ENCODE data around the gene CPPED1. TPM values are rescaled to one million over a fixed set of nuclear protein-coding genes. Genes with fewer than 3 reads are reported as not detected.

The CPPED1 gene
- total RNA-seq, 1 donor from 2014 or later = 7.7 TPM

DNA sequence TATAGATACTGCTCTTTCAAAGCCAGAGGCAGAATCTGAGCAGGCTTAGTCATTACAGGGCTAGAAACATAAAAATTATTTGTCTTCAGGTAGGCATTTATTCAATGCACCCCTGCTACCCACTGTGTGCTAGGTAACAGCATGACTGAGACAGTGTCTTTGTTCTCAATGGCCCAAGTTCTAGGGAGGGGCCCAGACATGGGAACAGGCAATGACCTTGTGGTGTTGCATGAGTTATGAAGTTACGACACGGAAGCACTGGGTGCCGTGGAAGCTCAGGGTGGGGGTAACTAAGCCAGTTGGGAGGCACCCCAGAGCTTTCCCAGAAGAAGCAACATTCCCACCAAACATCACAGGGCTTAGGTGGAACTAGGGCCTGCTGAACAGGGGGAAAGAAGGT, 87.0 kb downstream of the CPPED1 start:
- Mint-ChIP-seq H3K4me1 (no peaks in the 10 kb centered on the region), H3K9me3 (peaks cover 16% of the 10 kb centered on the region), H3K27me3 (ENCODE audit: low read depth) (no peaks in the 10 kb centered on the region), H3K4me3 (no peak overlapping the region), H3K27ac (no peak overlapping the region), H3K36me3 (peaks cover 5% of the 10 kb centered on the region)
- DNase-seq (ENCODE audit: low spot score in 2 of 2, unreplicated experiment in 2 of 2) = no peak
- TF ChIP-seq, protein P1, sequence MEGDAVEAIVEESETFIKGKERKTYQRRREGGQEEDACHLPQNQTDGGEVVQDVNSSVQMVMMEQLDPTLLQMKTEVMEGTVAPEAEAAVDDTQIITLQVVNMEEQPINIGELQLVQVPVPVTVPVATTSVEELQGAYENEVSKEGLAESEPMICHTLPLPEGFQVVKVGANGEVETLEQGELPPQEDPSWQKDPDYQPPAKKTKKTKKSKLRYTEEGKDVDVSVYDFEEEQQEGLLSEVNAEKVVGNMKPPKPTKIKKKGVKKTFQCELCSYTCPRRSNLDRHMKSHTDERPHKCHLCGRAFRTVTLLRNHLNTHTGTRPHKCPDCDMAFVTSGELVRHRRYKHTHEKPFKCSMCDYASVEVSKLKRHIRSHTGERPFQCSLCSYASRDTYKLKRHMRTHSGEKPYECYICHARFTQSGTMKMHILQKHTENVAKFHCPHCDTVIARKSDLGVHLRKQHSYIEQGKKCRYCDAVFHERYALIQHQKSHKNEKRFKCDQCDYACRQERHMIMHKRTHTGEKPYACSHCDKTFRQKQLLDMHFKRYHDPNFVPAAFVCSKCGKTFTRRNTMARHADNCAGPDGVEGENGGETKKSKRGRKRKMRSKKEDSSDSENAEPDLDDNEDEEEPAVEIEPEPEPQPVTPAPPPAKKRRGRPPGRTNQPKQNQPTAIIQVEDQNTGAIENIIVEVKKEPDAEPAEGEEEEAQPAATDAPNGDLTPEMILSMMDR (IDR thresholded peaks at IDR 0.05; ENCODE audit: unreplicated experiment) = no peak

DNA sequence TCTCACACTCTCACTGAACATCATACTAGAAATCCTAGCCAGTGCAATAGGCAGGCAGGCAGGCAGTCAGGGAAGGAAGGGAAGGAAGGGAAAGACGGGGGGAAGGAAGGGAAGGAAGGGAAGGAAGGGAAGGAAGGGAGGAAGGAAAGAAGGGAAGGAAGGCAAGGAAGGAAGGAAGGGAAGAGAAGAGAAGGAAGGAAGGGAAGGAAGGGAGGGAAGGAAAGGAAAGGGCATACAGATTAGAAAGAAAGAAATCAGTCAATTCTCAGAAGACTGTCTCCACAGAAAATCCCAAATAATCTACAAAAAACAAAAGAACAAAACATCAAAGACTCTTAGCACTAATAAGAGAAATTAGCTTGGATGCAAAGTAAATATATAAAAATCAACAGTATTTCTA, 93.9 kb downstream of the CPPED1 start:
- Mint-ChIP-seq H3K27ac (no peak overlapping the region), H3K27me3 (ENCODE audit: low read depth) (no peaks in the 10 kb centered on the region), H3K36me3 (peaks cover under 1% of the 10 kb centered on the region), H3K4me1 (no peaks in the 10 kb centered on the region), H3K9me3 (peaks cover 24% of the 10 kb centered on the region), H3K4me3 (no peak overlapping the region)
- TF ChIP-seq, protein P1 (IDR thresholded peaks at IDR 0.05; ENCODE audit: unreplicated experiment) = no peak
- no peak for DNase-seq (ENCODE audit: low spot score in 2 of 2, unreplicated experiment in 2 of 2)

DNA sequence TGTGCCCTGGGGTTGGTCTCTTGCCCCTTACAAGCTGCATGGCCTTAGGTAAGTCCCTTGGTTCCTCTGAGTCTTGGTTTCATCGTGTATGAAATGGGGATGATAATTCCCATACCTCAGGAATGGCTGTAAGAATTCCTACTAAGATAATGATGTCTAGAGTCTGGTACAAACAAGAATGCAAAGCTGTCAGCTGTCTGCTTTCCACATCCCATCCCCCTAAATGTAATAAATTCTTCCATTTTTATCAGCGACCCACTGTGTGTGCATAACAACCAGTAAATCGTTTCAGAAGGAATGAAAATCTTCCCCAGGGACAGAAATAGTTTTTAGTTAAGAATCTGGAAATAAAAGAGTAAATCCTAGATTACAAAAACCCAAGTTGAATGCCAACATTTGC, 95.4 kb downstream of the CPPED1 start:
- TF ChIP-seq, protein P1 (IDR thresholded peaks at IDR 0.05; ENCODE audit: unreplicated experiment) = no peak
- H3K4me1 Mint-ChIP-seq = no peaks in the 10 kb centered on the region
- H3K27me3 Mint-ChIP-seq (ENCODE audit: low read depth) = no peaks in the 10 kb centered on the region
- no peak overlapping the region for H3K27ac Mint-ChIP-seq
- no peak overlapping the region for H3K4me3 Mint-ChIP-seq
- H3K36me3 Mint-ChIP-seq = peaks cover 1% of the 10 kb centered on the region
- peaks cover 11% of the 10 kb centered on the region for H3K9me3 Mint-ChIP-seq
- no peak for DNase-seq (ENCODE audit: low spot score in 2 of 2, unreplicated experiment in 2 of 2)

DNA sequence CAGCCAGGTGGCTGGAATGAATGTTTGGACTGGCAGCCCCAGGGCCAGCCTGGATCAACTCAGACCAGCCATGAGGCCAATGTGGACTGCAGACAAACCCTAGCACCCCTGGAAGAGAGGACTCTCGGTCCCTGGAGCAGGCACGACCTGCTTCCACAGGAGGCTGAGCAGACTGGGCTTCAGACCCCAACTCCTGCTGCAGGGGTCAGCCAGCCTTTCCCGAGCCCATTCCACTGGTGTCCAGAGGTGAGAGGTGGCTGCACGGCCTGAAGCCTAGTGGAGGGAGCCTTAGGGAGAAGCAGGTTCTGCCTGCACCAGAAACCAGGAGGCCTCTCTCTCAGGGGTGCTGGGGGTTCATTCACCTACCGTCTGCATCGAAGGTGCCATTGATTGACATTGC, 97.1 kb downstream of the CPPED1 start:
- peaks cover 11% of the 10 kb centered on the region for H3K9me3 Mint-ChIP-seq
- H3K4me3 Mint-ChIP-seq = no peak overlapping the region
- TF ChIP-seq, protein P1 (IDR thresholded peaks at IDR 0.05; ENCODE audit: unreplicated experiment) = no peak
- H3K36me3 Mint-ChIP-seq = peaks cover 1% of the 10 kb centered on the region
- no peaks in the 10 kb centered on the region for H3K4me1 Mint-ChIP-seq
- no peak overlapping the region for H3K27ac Mint-ChIP-seq
- no peak for DNase-seq (ENCODE audit: low spot score in 2 of 2, unreplicated experiment in 2 of 2)
- no peaks in the 10 kb centered on the region for H3K27me3 Mint-ChIP-seq (ENCODE audit: low read depth)

DNA sequence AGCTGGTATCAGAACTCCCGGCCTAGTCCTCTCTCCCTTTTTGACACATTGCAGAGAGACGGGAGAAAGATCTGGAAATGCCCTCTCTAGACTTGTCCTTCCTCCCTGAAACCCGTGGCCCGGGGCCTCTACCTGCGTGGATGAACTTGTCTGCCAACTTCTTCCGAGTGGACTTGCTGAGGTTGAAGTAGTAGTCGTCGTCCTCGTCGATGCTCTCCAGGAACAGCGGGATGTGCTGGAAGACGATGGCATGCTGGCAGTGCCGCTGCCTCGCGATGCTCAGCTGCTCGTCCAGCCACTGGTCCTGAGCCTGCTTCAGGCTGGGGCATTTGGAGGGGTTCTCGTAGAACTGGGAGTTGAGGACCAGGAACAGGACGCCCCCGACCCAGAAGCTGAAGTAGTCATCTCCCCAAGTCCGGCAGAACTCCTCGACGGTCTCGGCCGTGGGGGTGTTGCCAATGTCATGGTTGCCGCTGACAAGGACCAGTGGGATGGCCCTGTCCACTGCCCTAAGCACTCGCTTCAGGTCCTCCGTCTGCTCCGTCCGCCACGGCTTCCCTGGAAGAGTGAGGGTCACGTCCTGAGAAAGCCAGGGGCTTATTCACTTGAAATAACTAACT, 99.1 kb downstream of the CPPED1 start:
- Mint-ChIP-seq H3K4me3 (no peak overlapping the region), H3K27ac (no peak overlapping the region), H3K36me3 (peaks cover 1% of the 10 kb centered on the region), H3K4me1 (no peaks in the 10 kb centered on the region), H3K27me3 (ENCODE audit: low read depth) (no peaks in the 10 kb centered on the region), H3K9me3 (no peaks in the 10 kb centered on the region)
- DNase-seq (ENCODE audit: low spot score in 2 of 2, unreplicated experiment in 2 of 2) = no peak
- TF ChIP-seq, protein P1 (IDR thresholded peaks at IDR 0.05; ENCODE audit: unreplicated experiment) = no peak

DNA sequence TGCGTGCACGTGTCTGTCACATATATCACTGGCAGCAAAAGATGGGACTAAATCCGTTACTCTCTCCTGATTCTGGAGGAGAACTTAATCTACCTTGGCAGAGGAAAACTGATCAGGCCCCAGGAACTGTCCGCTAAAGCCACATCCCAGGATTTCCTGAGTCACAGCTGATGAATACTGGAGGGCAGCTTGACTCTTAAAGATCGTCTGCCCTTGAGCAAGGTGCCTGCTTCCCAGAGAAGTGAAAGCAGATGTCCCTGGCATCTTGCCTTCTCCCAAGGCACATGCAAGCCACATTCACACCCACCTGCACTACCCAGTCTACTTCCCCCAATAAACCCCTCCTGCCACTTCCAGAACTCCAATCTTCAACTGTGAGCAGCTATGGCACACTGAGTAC, 99.8 kb downstream of the CPPED1 start:
- no peak for DNase-seq (ENCODE audit: low spot score in 2 of 2, unreplicated experiment in 2 of 2)
- H3K9me3 Mint-ChIP-seq = no peaks in the 10 kb centered on the region
- H3K27ac Mint-ChIP-seq = no peak overlapping the region
- no peak overlapping the region for H3K4me3 Mint-ChIP-seq
- H3K36me3 Mint-ChIP-seq = peaks cover 1% of the 10 kb centered on the region
- no peaks in the 10 kb centered on the region for H3K27me3 Mint-ChIP-seq (ENCODE audit: low read depth)
- TF ChIP-seq, protein P1 (IDR thresholded peaks at IDR 0.05; ENCODE audit: unreplicated experiment) = no peak
- no peaks in the 10 kb centered on the region for H3K4me1 Mint-ChIP-seq

Data from mesothelial cell of epicardium (in vitro differentiated cells).